Trophoblast cell (in vitro differentiated cells and primary cell): ENCODE measurements around the gene ROBO1.

Experiments
- DNase-seq, 2 donors: peaks; one replicate each; pipeline ENCODE4 v3.0.0-alpha.2; 2016
- H2AFZ ChIP-seq: 2 replicates; pipeline ENCODE4 v1.6.1; 2013; ENCODE audit warnings: low read length, moderate library complexity, mild to moderate bottlenecking; ENCODE audit not compliant: insufficient read depth, poor library complexity
- H2AK5ac ChIP-seq: 2 replicates; pipeline ENCODE4 v1.6.1; 2013; ENCODE audit warnings: mild to moderate bottlenecking, low read length
- H2BK120ac ChIP-seq: 2 replicates; pipeline ENCODE4 v1.6.1; 2013; ENCODE audit warnings: low read length, mild to moderate bottlenecking, moderate library complexity; ENCODE audit not compliant: insufficient read depth, poor library complexity
- H2BK12ac ChIP-seq: 2 replicates; pipeline ENCODE4 v1.6.1; 2013; ENCODE audit warnings: mild to moderate bottlenecking, low read length, moderate library complexity
- H2BK5ac ChIP-seq: 2 replicates; pipeline ENCODE4 v1.6.1; 2013; ENCODE audit warnings: low read length, low read depth, moderate library complexity, mild to moderate bottlenecking; ENCODE audit not compliant: poor library complexity
- H3K14ac ChIP-seq: 2 replicates; pipeline ENCODE4 v1.6.1; 2013; ENCODE audit warnings: mild to moderate bottlenecking, low read length
- H3K18ac ChIP-seq: 2 replicates; pipeline ENCODE4 v1.6.1; 2013; ENCODE audit warnings: mild to moderate bottlenecking, low read length
- H3K23ac ChIP-seq: 2 replicates; pipeline ENCODE4 v1.6.1; 2013; ENCODE audit warnings: low read length
- H3K27ac ChIP-seq: 2 replicates; pipeline ENCODE4 v1.5.1; 2013; ENCODE audit warnings: low read depth, mild to moderate bottlenecking, inconsistent platforms, low read length, moderate library complexity
- H3K27me3 ChIP-seq: 2 replicates; pipeline ENCODE4 v1.6.1; 2013; ENCODE audit warnings: inconsistent platforms, mild to moderate bottlenecking, low read length, moderate library complexity; ENCODE audit not compliant: insufficient read depth
- H3K36me3 ChIP-seq, 2 experiments: 1 replicate in 1 of 2; 2 replicates in 1 of 2; pipeline ENCODE4 v1.6.1; 2013; ENCODE audit warnings: low read length in 2 of 2, mild to moderate bottlenecking in 2 of 2, moderate library complexity in 1 of 2; ENCODE audit not compliant: insufficient read depth in 2 of 2, control insufficient read depth in 1 of 2
- H3K4ac ChIP-seq: 2 replicates; pipeline ENCODE4 v1.6.1; 2013; ENCODE audit warnings: low read depth, mild to moderate bottlenecking, low read length, moderate library complexity
- H3K4me1 ChIP-seq, 2 experiments: 1 replicate in 1 of 2; 2 replicates in 1 of 2; pipeline ENCODE4 v1.6.1; 2013; ENCODE audit warnings: low read length in 2 of 2, mild to moderate bottlenecking in 2 of 2, moderate library complexity in 1 of 2; ENCODE audit not compliant: insufficient read depth in 2 of 2, control insufficient read depth in 1 of 2
- H3K4me2 ChIP-seq: 2 replicates; pipeline ENCODE4 v1.6.1; 2013; ENCODE audit warnings: inconsistent platforms, mild to moderate bottlenecking, low read length, moderate library complexity
- H3K4me3 ChIP-seq: 2 replicates; pipeline ENCODE4 v1.5.1; 2013; ENCODE audit warnings: mild to moderate bottlenecking, low read depth, low read length, inconsistent platforms
- H3K79me1 ChIP-seq: one replicate; pipeline ENCODE4 v1.6.1; 2013; ENCODE audit warnings: low read length
- H3K79me2 ChIP-seq: 2 replicates; pipeline ENCODE4 v1.6.1; 2013; ENCODE audit warnings: low read length, mild to moderate bottlenecking; ENCODE audit not compliant: control insufficient read depth, insufficient read depth, poor library complexity
- H3K9ac ChIP-seq: 2 replicates; pipeline ENCODE4 v1.6.1; 2013; ENCODE audit warnings: mild to moderate bottlenecking, low read length
- H3K9me3 ChIP-seq: 2 replicates; pipeline ENCODE4 v1.6.1; 2013; ENCODE audit warnings: low read depth, mild to moderate bottlenecking, control low read depth, inconsistent platforms, low read length; ENCODE audit not compliant: insufficient read depth
- H4K12ac ChIP-seq: 2 replicates; pipeline ENCODE4 v1.6.1; 2013; ENCODE audit warnings: low read depth, mild to moderate bottlenecking, low read length, moderate library complexity
- H4K8ac ChIP-seq: 2 replicates; pipeline ENCODE4 v1.6.1; 2013; ENCODE audit warnings: low read depth, mild to moderate bottlenecking, low read length, moderate library complexity
- H4K91ac ChIP-seq: one replicate; pipeline ENCODE4 v1.6.1; 2013; ENCODE audit warnings: low read depth, mild to moderate bottlenecking, low read length, moderate library complexity
- WGBS: extraction: QIAGEN DNeasy Blood & Tissue Kit; methylation state at CpG from one replicate; pipeline ENCODE4 v1.1.7; 2013; ENCODE audit warnings: missing lambda C conversion rate; ENCODE audit not compliant: insufficient read length, insufficient coverage; ENCODE audit errors: extremely low coverage; 5-methylcytosine and 5-hydroxymethylcytosine counted together

Gene ROBO1

DNA sequence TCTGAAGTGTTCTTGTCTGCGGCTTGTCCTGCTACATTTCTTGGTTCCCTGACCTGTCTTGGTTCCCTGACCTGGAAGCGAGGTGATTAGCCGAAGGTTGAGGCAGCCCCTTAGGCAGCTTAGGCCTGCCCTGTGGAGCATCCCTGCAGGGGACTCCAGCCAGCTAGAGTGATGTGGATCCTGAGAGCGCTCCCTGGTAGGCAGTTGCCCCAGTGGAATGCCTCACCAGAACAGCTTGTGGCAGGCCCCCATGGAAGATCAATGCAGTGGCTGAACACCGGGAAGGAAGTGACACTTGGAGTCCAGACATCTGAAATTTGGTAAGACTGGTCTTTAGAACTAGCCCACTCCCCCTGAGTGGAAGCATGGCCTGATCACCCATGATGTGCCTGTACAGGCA is 5.5 kb upstream of the ROBO1 start:
- no peak for DNase-seq
- no CpG with 5 or more reads among the region's 5 CpGs for WGBS

DNA sequence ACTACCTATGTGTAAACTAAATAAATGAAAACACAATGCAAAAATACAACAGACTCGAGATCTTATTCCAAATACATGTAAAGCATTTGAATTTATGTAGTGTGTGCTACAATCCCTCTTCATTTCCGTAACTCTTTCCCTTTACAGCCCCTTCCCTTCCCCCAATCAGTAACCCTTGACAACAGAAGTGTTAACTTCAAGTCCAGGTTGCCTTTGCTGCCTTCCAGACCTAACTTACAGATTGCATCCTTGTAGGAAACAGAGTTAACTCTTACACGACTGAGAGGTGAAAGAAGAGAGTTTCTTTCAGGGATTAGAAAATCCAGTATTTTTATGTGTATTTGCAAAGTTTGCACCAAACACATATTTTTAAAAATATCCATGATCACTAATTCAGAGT is 1.4 kb upstream of the ROBO1 start:
- no peak overlapping the region for H3K14ac ChIP-seq
- H2BK5ac ChIP-seq = no peak overlapping the region
- no peak overlapping the region for H3K4ac ChIP-seq
- H4K8ac ChIP-seq = no peak overlapping the region
- no peak overlapping the region for H3K4me2 ChIP-seq
- H4K91ac ChIP-seq = no peak overlapping the region
- no peak for DNase-seq
- no peak overlapping the region for H3K23ac ChIP-seq
- no peak overlapping the region for H2AFZ ChIP-seq
- no peak overlapping the region for H2AK5ac ChIP-seq
- no peak overlapping the region for H3K18ac ChIP-seq
- H3K27ac ChIP-seq = no peak overlapping the region
- H3K9me3 ChIP-seq = peaks cover 2% of the 10 kb centered on the region
- no peak overlapping the region for H3K9ac ChIP-seq
- H2BK120ac ChIP-seq = no peak overlapping the region
- H3K79me2 ChIP-seq = no peaks in the 10 kb centered on the region
- H3K27me3 ChIP-seq = peaks cover 27% of the 10 kb centered on the region
- H3K4me3 ChIP-seq = no peak overlapping the region
- no peak overlapping the region for H2BK12ac ChIP-seq
- no peaks in the 10 kb centered on the region for H3K36me3 ChIP-seq
- H3K4me1 ChIP-seq = peaks cover 4 to 12% of the 10 kb centered on the region in 2 experiments
- H4K12ac ChIP-seq = no peak overlapping the region
- WGBS = no CpG with 5 or more reads among the region's 3 CpGs
- no peaks in the 10 kb centered on the region for H3K79me1 ChIP-seq

More for the DNA sequence above, 5.5 kb upstream of the ROBO1 start:
- H3K18ac ChIP-seq = no peak overlapping the region
- H2BK5ac ChIP-seq = no peak overlapping the region
- no peak overlapping the region for H3K4me3 ChIP-seq
- H3K23ac ChIP-seq = no peak overlapping the region
- no peak overlapping the region for H2BK120ac ChIP-seq
- no peak overlapping the region for H3K14ac ChIP-seq
- H3K4ac ChIP-seq = no peak overlapping the region
- no peaks in the 10 kb centered on the region for H3K79me1 ChIP-seq
- H3K36me3 ChIP-seq = no peaks in the 10 kb centered on the region
- H4K91ac ChIP-seq = no peak overlapping the region
- no peak overlapping the region for H2AFZ ChIP-seq
- H3K79me2 ChIP-seq = no peaks in the 10 kb centered on the region
- no peak overlapping the region for H2BK12ac ChIP-seq
- no peaks in the 10 kb centered on the region for H3K27me3 ChIP-seq
- no peak overlapping the region for H4K12ac ChIP-seq
- H3K4me2 ChIP-seq = no peak overlapping the region
- no peak overlapping the region for H3K9ac ChIP-seq
- H3K4me1 ChIP-seq = no peaks in the 10 kb centered on the region
- H2AK5ac ChIP-seq = no peak overlapping the region
- no peak overlapping the region for H4K8ac ChIP-seq
- peaks cover 2% of the 10 kb centered on the region for H3K9me3 ChIP-seq
- H3K27ac ChIP-seq = no peak overlapping the region

DNA sequence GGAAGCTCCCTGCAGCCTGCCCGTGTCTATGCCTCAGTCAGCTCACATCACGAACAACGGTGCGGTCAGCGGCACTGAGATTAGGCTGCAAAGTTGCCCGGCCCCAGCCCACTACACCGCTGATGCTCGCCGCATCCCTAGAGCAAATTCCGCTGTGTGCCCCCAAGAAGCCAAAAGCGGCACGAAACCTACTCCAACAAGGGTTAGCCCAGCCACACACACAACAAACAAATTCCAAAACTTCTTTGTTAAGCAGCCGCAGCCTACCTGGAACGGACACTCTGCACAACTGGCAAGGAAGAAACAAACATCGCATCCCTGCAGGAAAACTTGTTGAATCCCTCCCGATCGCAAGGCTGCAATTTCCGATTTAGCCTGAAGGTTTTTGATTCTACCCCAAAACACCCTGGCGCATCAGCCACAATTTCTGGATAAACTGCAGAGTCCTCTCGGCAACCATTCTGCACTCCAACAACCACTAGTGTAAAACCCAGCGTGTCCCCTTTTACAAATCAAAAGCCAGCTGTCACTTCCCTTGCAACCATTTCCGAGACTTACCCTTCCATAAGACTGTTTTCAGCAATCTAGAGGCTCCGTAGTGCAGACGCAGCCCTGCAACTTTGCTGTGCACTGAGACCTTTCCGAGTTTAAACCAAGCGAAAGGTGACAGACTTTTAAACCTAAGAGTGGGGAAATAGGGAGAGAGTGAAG is 449 bp downstream of the ROBO1 start:
- H2BK5ac ChIP-seq = no peak overlapping the region
- no peak overlapping the region for H3K4ac ChIP-seq
- no peak overlapping the region for H3K23ac ChIP-seq
- no peak overlapping the region for H3K14ac ChIP-seq
- no peak overlapping the region for H2BK12ac ChIP-seq
- no peak overlapping the region for H3K18ac ChIP-seq
- no peak overlapping the region for H4K12ac ChIP-seq
- no peaks in the 10 kb centered on the region for H3K9me3 ChIP-seq
- peak in 1 of 2 donors; percentile 3 for DNase-seq
- H3K79me2 ChIP-seq = no peaks in the 10 kb centered on the region
- H3K4me2 ChIP-seq = peak overlapping the region; percentile 48
- H3K27me3 ChIP-seq = peaks cover 27% of the 10 kb centered on the region
- no peak overlapping the region for H3K4me3 ChIP-seq
- no peaks in the 10 kb centered on the region for H3K36me3 ChIP-seq
- H4K91ac ChIP-seq = no peak overlapping the region
- H3K79me1 ChIP-seq = no peaks in the 10 kb centered on the region
- no peak overlapping the region for H4K8ac ChIP-seq
- no peak overlapping the region for H3K9ac ChIP-seq
- H3K4me1 ChIP-seq = peaks cover 4 to 12% of the 10 kb centered on the region in 2 experiments
- no CpG with 5 or more reads among the region's 26 CpGs for WGBS
- H3K27ac ChIP-seq = no peak overlapping the region
- no peak overlapping the region for H2AFZ ChIP-seq
- no peak overlapping the region for H2BK120ac ChIP-seq
- no peak overlapping the region for H2AK5ac ChIP-seq

DNA sequence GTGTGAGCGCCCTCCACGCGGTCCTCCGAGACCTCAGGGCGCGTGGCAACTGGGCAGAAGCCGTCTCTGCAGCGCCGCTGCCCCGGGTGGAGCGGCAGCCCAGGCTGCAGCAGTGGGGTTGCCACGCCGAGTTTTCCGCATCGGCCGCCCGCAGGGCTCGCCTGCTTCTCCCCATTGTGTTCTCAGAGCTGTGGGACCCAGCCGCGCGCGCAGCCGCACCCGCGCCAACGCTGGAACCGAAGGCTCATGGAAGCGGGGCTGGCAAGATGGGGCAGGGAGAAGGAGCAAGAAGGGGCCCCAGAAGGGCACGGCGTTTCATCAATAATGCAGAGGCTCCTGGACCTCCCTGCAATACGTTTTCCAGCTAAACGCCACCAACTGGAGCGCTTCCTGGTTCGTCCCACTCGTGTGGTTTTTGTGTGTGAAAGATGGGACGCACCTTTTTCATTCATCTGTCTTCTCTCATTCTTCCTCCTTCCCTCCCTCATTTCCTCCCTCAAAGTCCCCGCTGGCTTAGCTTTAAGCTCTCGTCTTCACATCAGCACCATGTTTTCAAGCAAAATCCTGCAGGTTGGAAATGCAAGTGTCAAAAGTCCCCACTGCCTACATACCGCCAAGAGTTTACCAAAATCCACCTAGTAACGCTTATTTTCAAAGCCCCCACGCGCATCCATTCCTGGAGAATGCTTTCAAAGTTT is 1.2 kb downstream of the ROBO1 start:
- H3K14ac ChIP-seq = no peak overlapping the region
- H4K12ac ChIP-seq = no peak overlapping the region
- H3K27ac ChIP-seq = no peak overlapping the region
- WGBS = no CpG with 5 or more reads among the region's 42 CpGs
- no peak overlapping the region for H3K4ac ChIP-seq
- H3K18ac ChIP-seq = no peak overlapping the region
- H3K4me2 ChIP-seq = peak overlapping the region; percentile 48
- H3K9me3 ChIP-seq = no peaks in the 10 kb centered on the region
- no peak overlapping the region for H2AFZ ChIP-seq
- DNase-seq = no peak
- no peak overlapping the region for H2BK12ac ChIP-seq
- no peak overlapping the region for H3K9ac ChIP-seq
- H3K4me3 ChIP-seq = no peak overlapping the region
- H4K91ac ChIP-seq = no peak overlapping the region
- no peaks in the 10 kb centered on the region for H3K36me3 ChIP-seq
- no peak overlapping the region for H2BK5ac ChIP-seq
- H3K4me1 ChIP-seq = peaks cover 4 to 12% of the 10 kb centered on the region in 2 experiments
- H3K79me1 ChIP-seq = no peaks in the 10 kb centered on the region
- no peaks in the 10 kb centered on the region for H3K79me2 ChIP-seq
- no peak overlapping the region for H3K23ac ChIP-seq
- no peak overlapping the region for H4K8ac ChIP-seq
- no peak overlapping the region for H2BK120ac ChIP-seq
- no peak overlapping the region for H2AK5ac ChIP-seq
- H3K27me3 ChIP-seq = peaks cover 27% of the 10 kb centered on the region
